Measurements from ENCODE around the gene ZNF45. TPM values are rescaled to one million over a fixed set of nuclear protein-coding genes. Genes with fewer than 3 reads are reported as not detected.
A peak's percentile ranks its signal among the peaks of the same experiment; 100 is the strongest.

Gene ZNF45
- polyA plus RNA-seq, 1 of the 3 experiments (the other 2 are of a cell fraction), result 9.7 TPM

GRCh38 chr19:43901395-43902390, 33.4 kb downstream of the ZNF45 start:
- CTCF ChIA-PET, result no interaction called here
- H3K9me2 ChIP-seq, result no peaks in the 10 kb centered on the region
- H2AFZ ChIP-seq (ENCODE audit: low read depth), result peak overlapping the region; percentile 89
- H3K9me3 ChIP-seq, result no peaks in the 10 kb centered on the region; the same call in 1 of the 2 replicates
- WGBS (ENCODE audit: low lambda C conversion rate), result 19% methylated on average over 37 of the region's 39 CpGs
- peak overlapping the region; percentile 34; the same call in 1 of the 2 replicates for H3K9ac ChIP-seq
- peaks cover 0 to 6% of the 10 kb centered on the region in 2 experiments; a peak in 1 of 4 replicates for H3K4me1 ChIP-seq (ENCODE audit: control insufficient read depth in 1 of 2, insufficient read depth in 2 of 2, low read depth in 1 of 2, low read length in 1 of 2)
- H3K27ac ChIP-seq (ENCODE audit: low read depth in 2 of 2, low read length in 1 of 2), result no peak overlapping the region
- peak overlapping the region; percentile 60 to 70 for H3K4me3 ChIP-seq (ENCODE audit: low read depth in 2 of 2, low read length in 1 of 2)
- H3K36me3 ChIP-seq (replicated peaks in 1 of 2; ENCODE audit: control insufficient read depth in 1 of 2, insufficient read depth in 2 of 2, low read length in 1 of 2), result peaks cover 2 to 25% of the 10 kb centered on the region in 2 experiments
- POLR2A ChIA-PET, result interaction anchor here (1.0 to 1.9 kb wide), 3 partner anchors 34 to 75 kb away, joined by 5 to 17 read pairs (median 6); partner anchors contain the start of genes ZNF221, ZNF283 and ZNF45
- no peaks in the 10 kb centered on the region for H4K20me1 ChIP-seq (ENCODE audit: insufficient read depth)
- no peaks in the 10 kb centered on the region for H3F3A ChIP-seq (replicated peaks; ENCODE audit: insufficient read depth)
- H3K27me3 ChIP-seq (ENCODE audit: insufficient read depth), result no peaks in the 10 kb centered on the region
- H3K79me2 ChIP-seq (ENCODE audit: insufficient read depth), result no peaks in the 10 kb centered on the region
- DNase-seq, result peak; percentile 78
- H3K4me2 ChIP-seq, result peak overlapping the region; percentile 72
- no peak for TF ChIP-seq REST (IDR thresholded peaks at IDR 0.05; ENCODE audit: low read depth, low read length)
- no peak for TF ChIP-seq TCF12 (IDR thresholded peaks at IDR 0.05)
- no peak for TF ChIP-seq MEF2A (IDR thresholded peaks at IDR 0.05; ENCODE audit: borderline replicate concordance, low read depth)
- peak; percentile 82 for TF ChIP-seq GABPA (IDR thresholded peaks at IDR 0.05; ENCODE audit: low read depth)
- TF ChIP-seq MAX (IDR thresholded peaks at IDR 0.05; ENCODE audit: low read depth), result peak; percentile 89
- no peak for TF ChIP-seq PBX3 (IDR thresholded peaks at IDR 0.05)
- peak; percentile 41; the same call in 1 of the 2 replicates for TF ChIP-seq ELF1 (IDR thresholded peaks at IDR 0.05)
- no peak for TF ChIP-seq RFX5 (IDR thresholded peaks at IDR 0.05; ENCODE audit: low read length)
- TF ChIP-seq, protein P1, sequence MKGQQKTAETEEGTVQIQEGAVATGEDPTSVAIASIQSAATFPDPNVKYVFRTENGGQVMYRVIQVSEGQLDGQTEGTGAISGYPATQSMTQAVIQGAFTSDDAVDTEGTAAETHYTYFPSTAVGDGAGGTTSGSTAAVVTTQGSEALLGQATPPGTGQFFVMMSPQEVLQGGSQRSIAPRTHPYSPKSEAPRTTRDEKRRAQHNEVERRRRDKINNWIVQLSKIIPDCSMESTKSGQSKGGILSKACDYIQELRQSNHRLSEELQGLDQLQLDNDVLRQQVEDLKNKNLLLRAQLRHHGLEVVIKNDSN (IDR thresholded peaks at IDR 0.05; ENCODE audit: borderline replicate concordance, low read depth), result no peak
- TF ChIP-seq NRF1 (IDR thresholded peaks at IDR 0.05; ENCODE audit: low read depth, low read length), result no peak
- TF ChIP-seq, protein P2, sequence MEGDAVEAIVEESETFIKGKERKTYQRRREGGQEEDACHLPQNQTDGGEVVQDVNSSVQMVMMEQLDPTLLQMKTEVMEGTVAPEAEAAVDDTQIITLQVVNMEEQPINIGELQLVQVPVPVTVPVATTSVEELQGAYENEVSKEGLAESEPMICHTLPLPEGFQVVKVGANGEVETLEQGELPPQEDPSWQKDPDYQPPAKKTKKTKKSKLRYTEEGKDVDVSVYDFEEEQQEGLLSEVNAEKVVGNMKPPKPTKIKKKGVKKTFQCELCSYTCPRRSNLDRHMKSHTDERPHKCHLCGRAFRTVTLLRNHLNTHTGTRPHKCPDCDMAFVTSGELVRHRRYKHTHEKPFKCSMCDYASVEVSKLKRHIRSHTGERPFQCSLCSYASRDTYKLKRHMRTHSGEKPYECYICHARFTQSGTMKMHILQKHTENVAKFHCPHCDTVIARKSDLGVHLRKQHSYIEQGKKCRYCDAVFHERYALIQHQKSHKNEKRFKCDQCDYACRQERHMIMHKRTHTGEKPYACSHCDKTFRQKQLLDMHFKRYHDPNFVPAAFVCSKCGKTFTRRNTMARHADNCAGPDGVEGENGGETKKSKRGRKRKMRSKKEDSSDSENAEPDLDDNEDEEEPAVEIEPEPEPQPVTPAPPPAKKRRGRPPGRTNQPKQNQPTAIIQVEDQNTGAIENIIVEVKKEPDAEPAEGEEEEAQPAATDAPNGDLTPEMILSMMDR (IDR thresholded peaks at IDR 0.05), result no peak
- TF ChIP-seq CHD2 (IDR thresholded peaks at IDR 0.05; ENCODE audit: low read length, partially characterized antibody), result peak; percentile 45
- TF ChIP-seq SIN3A (IDR thresholded peaks at IDR 0.05; ENCODE audit: borderline replicate concordance, low read depth, low read length), result no peak; the same call in 1 of the 2 replicates
- TF ChIP-seq GATA2 (CRISPR knock-in tag; IDR thresholded peaks at IDR 0.05), result no peak
- TF ChIP-seq FOSL2 (IDR thresholded peaks at IDR 0.05; ENCODE audit: borderline replicate concordance, low read depth), result no peak
- TF ChIP-seq, protein P3, sequence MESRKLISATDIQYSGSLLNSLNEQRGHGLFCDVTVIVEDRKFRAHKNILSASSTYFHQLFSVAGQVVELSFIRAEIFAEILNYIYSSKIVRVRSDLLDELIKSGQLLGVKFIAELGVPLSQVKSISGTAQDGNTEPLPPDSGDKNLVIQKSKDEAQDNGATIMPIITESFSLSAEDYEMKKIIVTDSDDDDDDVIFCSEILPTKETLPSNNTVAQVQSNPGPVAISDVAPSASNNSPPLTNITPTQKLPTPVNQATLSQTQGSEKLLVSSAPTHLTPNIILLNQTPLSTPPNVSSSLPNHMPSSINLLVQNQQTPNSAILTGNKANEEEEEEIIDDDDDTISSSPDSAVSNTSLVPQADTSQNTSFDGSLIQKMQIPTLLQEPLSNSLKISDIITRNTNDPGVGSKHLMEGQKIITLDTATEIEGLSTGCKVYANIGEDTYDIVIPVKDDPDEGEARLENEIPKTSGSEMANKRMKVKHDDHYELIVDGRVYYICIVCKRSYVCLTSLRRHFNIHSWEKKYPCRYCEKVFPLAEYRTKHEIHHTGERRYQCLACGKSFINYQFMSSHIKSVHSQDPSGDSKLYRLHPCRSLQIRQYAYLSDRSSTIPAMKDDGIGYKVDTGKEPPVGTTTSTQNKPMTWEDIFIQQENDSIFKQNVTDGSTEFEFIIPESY (IDR thresholded peaks at IDR 0.05; ENCODE audit: borderline replicate concordance, low read depth), result no peak
- TF ChIP-seq, protein P4, sequence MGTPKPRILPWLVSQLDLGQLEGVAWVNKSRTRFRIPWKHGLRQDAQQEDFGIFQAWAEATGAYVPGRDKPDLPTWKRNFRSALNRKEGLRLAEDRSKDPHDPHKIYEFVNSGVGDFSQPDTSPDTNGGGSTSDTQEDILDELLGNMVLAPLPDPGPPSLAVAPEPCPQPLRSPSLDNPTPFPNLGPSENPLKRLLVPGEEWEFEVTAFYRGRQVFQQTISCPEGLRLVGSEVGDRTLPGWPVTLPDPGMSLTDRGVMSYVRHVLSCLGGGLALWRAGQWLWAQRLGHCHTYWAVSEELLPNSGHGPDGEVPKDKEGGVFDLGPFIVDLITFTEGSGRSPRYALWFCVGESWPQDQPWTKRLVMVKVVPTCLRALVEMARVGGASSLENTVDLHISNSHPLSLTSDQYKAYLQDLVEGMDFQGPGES (IDR thresholded peaks at IDR 0.05; ENCODE audit: low read depth, low read length), result no peak
- TF ChIP-seq FOXJ3 (CRISPR knock-in tag; IDR thresholded peaks at IDR 0.05), result no peak
- TF ChIP-seq RCOR1 (IDR thresholded peaks at IDR 0.05; ENCODE audit: low read length), result no peak
- TF ChIP-seq POLR2AphosphoS5 (IDR thresholded peaks at IDR 0.05; ENCODE audit: low read depth, low read length), result peak; percentile 62; the same call in 1 of the 2 replicates

All from SK-N-SH (cell line).